Smooth muscle cell (in vitro differentiated cells): ENCODE results near the gene CD4. TPM values are rescaled to one million over a fixed set of nuclear protein-coding genes. Genes with fewer than 3 reads are reported as not detected.

ENCODE experiments used
- DNase-seq: peaks from one replicate; lab custom pipeline; 2025; ENCODE audit not compliant: unreplicated experiment; lab: John Stamatoyannopoulos, UW
- H2AFZ ChIP-seq: fragments of 200-600 bp; sonication (generic); 2 replicates; pipeline ENCODE4 v1.6.0; 2016; ENCODE audit warnings: antibody characterized with exemption, low read depth, mild to moderate bottlenecking
- H3F3A ChIP-seq: fragments of 200-600 bp; sonication (generic); 2 replicates; pipeline ENCODE4 v1.6.0; 2017; ENCODE audit warnings: antibody characterized with exemption, low read depth
- H3K27ac ChIP-seq: fragments of 200-600 bp; sonication (generic); 2 replicates; pipeline ENCODE4 v1.5.1; 2016; ENCODE audit warnings: low read depth, mild to moderate bottlenecking
- H3K27me3 ChIP-seq: fragments of 200-600 bp; sonication (generic); 2 replicates; pipeline ENCODE4 v1.6.1; 2016; ENCODE audit warnings: low read depth, mild to moderate bottlenecking
- H3K36me3 ChIP-seq: fragments of 200-600 bp; sonication (generic); 2 replicates; pipeline ENCODE4 v1.5.1; 2016; ENCODE audit warnings: low read depth
- H3K4me1 ChIP-seq: fragments of 200-600 bp; sonication (generic); 2 replicates; pipeline ENCODE4 v1.5.1; 2016; ENCODE audit warnings: low read depth
- H3K4me2 ChIP-seq: fragments of 200-600 bp; sonication (generic); 2 replicates; pipeline ENCODE4 v1.6.0; 2016; ENCODE audit warnings: mild to moderate bottlenecking
- H3K4me3 ChIP-seq: fragments of 200-600 bp; sonication (generic); 2 replicates; pipeline ENCODE4 v1.5.1; 2016; ENCODE audit warnings: mild to moderate bottlenecking
- H3K79me2 ChIP-seq: fragments of 200-600 bp; sonication (generic); 2 replicates; pipeline ENCODE4 v1.6.0; 2016; ENCODE audit warnings: low read depth, mild to moderate bottlenecking
- H3K9ac ChIP-seq: fragments of 200-600 bp; sonication (generic); 2 replicates; pipeline ENCODE4 v1.6.0; 2016; ENCODE audit warnings: low read depth
- H3K9me3 ChIP-seq: fragments of 200-600 bp; sonication (generic); replicated peaks from 2 replicates; pipeline ENCODE4 v1.5.1; 2016; ENCODE audit warnings: low read depth
- H4K20me1 ChIP-seq: fragments of 200-600 bp; sonication (generic); 2 replicates; pipeline ENCODE4 v1.6.0; 2016; ENCODE audit warnings: low read depth
- WGBS: methylation state at CpG from one replicate; pipeline ENCODE4 v1.1.7; 2016; ENCODE audit warnings: low lambda C conversion rate; 5-methylcytosine and 5-hydroxymethylcytosine counted together
- polyA plus RNA-seq: library from polyadenylated mRNA; unstranded; fragments of >200 nt; fragmentation: Nextera tagmentation; extraction: Ambion mirVana; gene quantifications from 2 replicates; pipeline ENCODE4 v1.2.1, GENCODE V29; 2016
- total RNA-seq: library from RNA; depleted of rRNA; stranded (reverse); fragments of >200 nt; gene quantifications from 2 replicates; pipeline ENCODE4 v1.2.3, GENCODE V29; 2014
- TF ChIP-seq, protein P1 (sequence below): fragments of 200-600 bp; sonication (generic); IDR thresholded peaks from 2 replicates; pipeline ENCODE4 v1.5.1; 2017; ENCODE audit warnings: borderline replicate concordance, mild to moderate bottlenecking, antibody characterized with exemption; ENCODE audit not compliant: insufficient read depth, poor library complexity, severe bottlenecking

CD4 gene
- total and polyA plus RNA-seq, 2 experiments from 2014 or later: 0.13 to 2.5 TPM

DNA sequence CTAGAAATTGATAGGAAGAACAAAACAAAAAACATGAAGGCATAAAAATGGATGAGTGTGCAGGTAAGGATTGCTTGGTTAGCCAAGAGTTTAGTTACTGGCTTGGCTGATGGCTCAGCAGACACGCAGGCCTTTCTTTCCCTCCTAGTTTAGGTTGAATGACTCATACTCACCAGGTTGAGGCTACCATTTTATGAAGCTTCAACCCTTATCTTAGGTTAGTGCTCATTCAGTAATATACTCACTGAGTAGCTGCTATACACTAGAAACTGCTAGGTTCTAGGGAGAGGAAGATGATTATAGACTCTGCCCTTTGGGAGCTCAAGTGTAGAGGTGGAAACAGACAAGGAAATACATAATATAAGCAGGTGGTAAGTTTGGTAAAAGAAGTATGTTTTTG is 44.9 kb downstream of the CD4 start:
- DNase-seq: no peak
- H3K27ac ChIP-seq: no peak overlapping the region
- peaks cover 9% of the 10 kb centered on the region for H4K20me1 ChIP-seq
- no peak overlapping the region for H3K4me3 ChIP-seq
- H2AFZ ChIP-seq: no peak overlapping the region
- no peaks in the 10 kb centered on the region for H3F3A ChIP-seq
- H3K79me2 ChIP-seq: no peaks in the 10 kb centered on the region
- H3K9ac ChIP-seq: no peak overlapping the region
- no peak overlapping the region for H3K4me2 ChIP-seq
- TF ChIP-seq, protein P1, sequence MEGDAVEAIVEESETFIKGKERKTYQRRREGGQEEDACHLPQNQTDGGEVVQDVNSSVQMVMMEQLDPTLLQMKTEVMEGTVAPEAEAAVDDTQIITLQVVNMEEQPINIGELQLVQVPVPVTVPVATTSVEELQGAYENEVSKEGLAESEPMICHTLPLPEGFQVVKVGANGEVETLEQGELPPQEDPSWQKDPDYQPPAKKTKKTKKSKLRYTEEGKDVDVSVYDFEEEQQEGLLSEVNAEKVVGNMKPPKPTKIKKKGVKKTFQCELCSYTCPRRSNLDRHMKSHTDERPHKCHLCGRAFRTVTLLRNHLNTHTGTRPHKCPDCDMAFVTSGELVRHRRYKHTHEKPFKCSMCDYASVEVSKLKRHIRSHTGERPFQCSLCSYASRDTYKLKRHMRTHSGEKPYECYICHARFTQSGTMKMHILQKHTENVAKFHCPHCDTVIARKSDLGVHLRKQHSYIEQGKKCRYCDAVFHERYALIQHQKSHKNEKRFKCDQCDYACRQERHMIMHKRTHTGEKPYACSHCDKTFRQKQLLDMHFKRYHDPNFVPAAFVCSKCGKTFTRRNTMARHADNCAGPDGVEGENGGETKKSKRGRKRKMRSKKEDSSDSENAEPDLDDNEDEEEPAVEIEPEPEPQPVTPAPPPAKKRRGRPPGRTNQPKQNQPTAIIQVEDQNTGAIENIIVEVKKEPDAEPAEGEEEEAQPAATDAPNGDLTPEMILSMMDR: no peak
- H3K9me3 ChIP-seq: no peaks in the 10 kb centered on the region
- 68% methylated on average over 1 of the region's 1 CpG for WGBS
- H3K27me3 ChIP-seq: no peaks in the 10 kb centered on the region
- H3K4me1 ChIP-seq: peaks cover 5% of the 10 kb centered on the region
- H3K36me3 ChIP-seq: no peaks in the 10 kb centered on the region

DNA sequence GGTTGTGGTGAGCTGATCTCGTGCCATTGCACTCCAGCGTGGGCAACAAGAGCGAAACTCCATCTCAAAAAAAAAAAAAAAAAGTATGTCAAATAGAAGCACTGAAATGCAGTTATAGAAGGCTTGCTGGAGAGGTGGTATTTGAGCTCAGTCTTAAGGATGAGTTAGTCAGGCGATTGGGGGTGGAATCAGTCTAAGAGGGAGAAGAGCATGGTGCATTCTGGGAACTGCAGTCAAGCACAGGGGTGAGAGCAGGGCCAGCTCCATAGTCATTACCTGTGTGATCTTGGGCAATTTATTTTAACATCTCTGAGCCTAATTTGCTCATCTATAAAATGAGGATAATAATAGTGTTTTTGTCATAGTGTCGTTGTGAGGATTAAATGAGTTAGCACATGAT is 45.5 kb downstream of the CD4 start:
- Histone ChIP-seq H3K79me2 (no peaks in the 10 kb centered on the region), H3K9me3 (no peaks in the 10 kb centered on the region), H3K4me3 (no peak overlapping the region), H3K4me1 (peaks cover 8% of the 10 kb centered on the region), H3F3A (no peaks in the 10 kb centered on the region), H3K27me3 (no peaks in the 10 kb centered on the region), H3K9ac (no peak overlapping the region), H3K4me2 (no peak overlapping the region), H4K20me1 (peaks cover 14% of the 10 kb centered on the region), H2AFZ (no peak overlapping the region), H3K27ac (no peak overlapping the region), H3K36me3 (no peaks in the 10 kb centered on the region)
- TF ChIP-seq, protein P1: no peak
- WGBS: 91% methylated on average over 5 of the region's 5 CpGs
- DNase-seq: no peak

DNA sequence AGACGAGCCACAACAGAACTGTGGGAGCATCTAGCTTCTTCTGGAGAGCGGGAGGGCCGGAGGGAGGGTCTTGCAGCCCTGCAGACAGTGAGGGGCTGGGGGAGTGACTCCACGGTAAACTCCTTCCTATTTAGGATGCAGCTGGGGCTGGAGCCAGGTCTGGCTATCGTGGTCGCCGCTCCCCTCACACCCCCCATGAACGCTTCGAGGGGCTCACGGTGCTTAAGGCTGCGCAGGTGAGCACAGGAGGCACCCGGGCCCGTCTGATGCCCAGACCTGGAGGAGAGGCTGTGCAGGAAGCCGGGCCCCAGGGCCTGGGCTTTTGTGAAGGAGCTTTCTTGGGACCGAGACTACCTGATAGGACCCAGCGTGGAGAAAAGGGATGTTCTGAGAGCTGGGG is 47.5 kb downstream of the CD4 start:
- Histone ChIP-seq H3K9me3 (no peaks in the 10 kb centered on the region), H3F3A (no peaks in the 10 kb centered on the region), H3K4me3 (no peak overlapping the region), H2AFZ (no peak overlapping the region), H3K36me3 (no peaks in the 10 kb centered on the region), H3K9ac (no peak overlapping the region), H4K20me1 (peaks cover 10% of the 10 kb centered on the region), H3K27me3 (no peaks in the 10 kb centered on the region), H3K27ac (no peak overlapping the region), H3K4me2 (no peak overlapping the region), H3K79me2 (no peaks in the 10 kb centered on the region), H3K4me1 (peaks cover 11% of the 10 kb centered on the region)
- no peak for DNase-seq
- WGBS: 93% methylated on average over 16 of the region's 16 CpGs
- TF ChIP-seq, protein P1: no peak

DNA sequence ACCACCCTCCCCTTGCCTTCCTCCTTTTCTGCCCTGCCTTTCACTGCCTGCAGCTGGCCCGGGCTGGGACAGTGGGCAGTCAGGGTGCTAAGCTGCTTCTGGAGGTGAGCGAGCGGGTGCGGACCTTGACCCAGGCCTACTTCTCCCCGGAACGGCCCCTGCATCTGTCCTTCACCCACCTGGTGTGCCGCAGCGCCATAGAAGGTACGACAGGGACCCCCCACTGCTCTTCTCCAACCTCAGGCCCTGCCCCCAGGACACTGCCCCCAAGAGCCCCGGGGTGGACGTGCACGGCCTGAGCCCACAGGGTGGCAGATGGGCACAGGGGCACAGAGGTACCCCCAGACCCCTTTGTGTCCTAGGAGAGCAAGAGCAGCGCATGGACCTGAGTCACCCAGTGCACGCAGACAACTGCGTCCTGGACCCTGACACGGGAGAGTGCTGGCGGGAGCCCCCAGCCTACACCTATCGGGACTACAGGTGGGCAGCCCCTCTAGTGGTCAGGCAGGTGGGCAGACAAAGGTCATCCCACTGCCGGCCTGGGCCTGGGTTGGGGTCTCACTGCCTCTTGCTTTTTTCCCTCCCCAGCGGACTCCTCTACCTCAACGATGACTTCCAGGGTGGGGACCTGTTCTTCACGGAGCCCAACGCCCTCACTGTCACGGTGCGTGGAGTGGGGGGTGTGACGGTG is 48.2 kb downstream of the CD4 start:
- 98% methylated on average over 26 of the region's 26 CpGs for WGBS
- H3K27ac ChIP-seq: no peak overlapping the region
- H3K4me3 ChIP-seq: no peak overlapping the region
- H3K9ac ChIP-seq: no peak overlapping the region
- no peak overlapping the region for H2AFZ ChIP-seq
- H3F3A ChIP-seq: no peaks in the 10 kb centered on the region
- DNase-seq: no peak
- no peak overlapping the region for H3K4me2 ChIP-seq
- no peaks in the 10 kb centered on the region for H3K36me3 ChIP-seq
- peaks cover 11% of the 10 kb centered on the region for H3K4me1 ChIP-seq
- no peaks in the 10 kb centered on the region for H3K79me2 ChIP-seq
- peaks cover 10% of the 10 kb centered on the region for H4K20me1 ChIP-seq
- H3K27me3 ChIP-seq: no peaks in the 10 kb centered on the region
- H3K9me3 ChIP-seq: no peaks in the 10 kb centered on the region
- TF ChIP-seq, protein P1: no peak
